HTERT RPE-1 (cell line): ENCODE data around the gene EIF3K.
"Not testable (repeated sequence)": the region's sequence is repeated elsewhere in the genome, so short reads cannot be mapped to it uniquely, and the experiment has no call there.

Source experiments
- in situ Hi-C: fragments of 300-500 bp; cut with MboI; formaldehyde crosslinking; loops from 4 replicates; pipeline ENCODE4 v1.14.3; 2020; ENCODE audit warnings: low sequenced_read_pairs

Gene EIF3K

GRCh38 chr19:38617764-38618589 lies 1.0 kb upstream of the EIF3K start, which contains the start of gene MAP4K1:
TSS of gene MAP4K1 (minus strand) at chr19:38617953. CDS start at chr19:38617895, 58 bp downstream.
- in situ Hi-C loops, result no loop called here

GRCh38 chr19:38619361-38620174 lies 580 bp downstream of the EIF3K start:
- in situ Hi-C loops, result no loop called here

DNA sequence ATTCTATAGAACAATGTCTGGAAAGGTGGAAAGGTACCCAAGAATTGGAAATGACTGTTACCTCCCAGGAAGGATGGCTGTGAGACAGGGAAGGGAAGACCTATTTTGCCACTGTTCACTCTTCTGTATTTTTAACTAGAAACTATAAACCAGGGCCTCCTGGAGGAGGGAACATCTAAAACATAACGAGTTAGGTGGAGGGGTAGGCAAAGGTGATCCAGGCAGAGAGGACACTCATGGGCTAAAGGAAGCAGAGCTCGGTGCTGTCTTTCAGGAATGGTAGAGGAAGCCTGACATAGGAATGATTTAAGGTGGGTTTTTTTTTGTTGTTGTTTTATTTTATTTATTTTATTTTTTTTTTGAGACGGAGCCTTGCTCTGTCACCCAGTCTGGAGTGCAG lies 5.8 kb downstream of the EIF3K start:
- in situ Hi-C loops, result no loop called here

DNA sequence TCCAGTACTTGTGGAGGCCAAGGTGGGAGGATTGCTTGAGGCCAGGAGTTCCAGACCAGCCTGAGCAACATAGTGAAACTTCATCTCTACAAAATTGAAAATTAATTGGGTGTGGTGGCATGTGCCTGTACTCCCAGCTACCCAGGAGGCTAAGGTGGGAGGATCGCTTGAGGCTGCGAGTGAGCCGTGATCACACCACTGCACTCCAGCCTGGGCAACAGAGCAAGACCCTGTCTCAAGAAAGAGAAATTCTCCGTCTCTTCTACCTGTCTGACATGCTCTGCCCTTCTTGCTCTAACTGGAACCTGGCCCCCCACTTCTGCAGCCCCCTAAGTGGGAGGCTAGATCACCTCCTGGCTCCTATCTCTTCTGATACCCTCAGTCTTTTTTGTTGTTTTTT lies 7.4 kb downstream of the EIF3K start:
- in situ Hi-C loops, result no loop called here

DNA sequence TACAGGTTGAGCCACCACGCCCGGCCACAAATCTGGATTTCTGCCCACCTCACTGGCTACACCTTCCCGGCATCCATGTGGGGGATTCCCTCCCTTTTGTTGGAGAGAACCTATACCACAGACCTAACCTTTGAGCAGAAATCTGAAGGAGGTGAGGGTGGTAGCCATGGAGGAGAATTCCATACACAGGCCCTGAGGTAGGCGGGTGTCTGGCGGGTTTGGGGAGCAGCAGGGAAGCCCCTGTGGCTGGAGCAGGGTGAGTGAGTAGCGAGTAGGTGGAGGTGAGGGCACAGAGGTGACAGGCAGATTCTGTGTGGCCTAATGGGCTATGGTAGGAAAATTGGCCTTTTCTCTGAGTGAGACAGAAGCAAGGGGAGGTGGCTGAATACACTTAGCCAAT lies 10.6 kb downstream of the EIF3K start:
- in situ Hi-C loops, result no loop called here

DNA sequence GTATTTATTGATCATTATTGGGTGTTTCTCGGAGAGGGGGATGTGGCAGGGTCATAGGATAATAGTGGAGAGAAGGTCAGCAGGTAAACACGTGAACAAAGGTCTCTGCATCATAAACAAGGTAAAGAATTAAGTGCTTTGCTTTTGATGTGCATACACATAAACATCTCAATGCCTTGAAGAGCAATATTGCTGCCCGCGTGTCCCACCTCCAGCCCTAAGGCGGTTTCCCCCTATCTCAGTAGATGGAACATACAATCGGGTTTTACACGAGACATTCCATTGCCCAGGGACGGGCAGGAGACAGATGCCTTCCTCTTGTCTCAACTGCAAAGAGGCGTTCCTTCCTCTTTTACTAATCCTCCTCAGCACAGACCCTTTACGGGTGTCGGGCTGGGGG lies 12.3 kb downstream of the EIF3K start:
- in situ Hi-C loops, result not testable (repeated sequence)

DNA sequence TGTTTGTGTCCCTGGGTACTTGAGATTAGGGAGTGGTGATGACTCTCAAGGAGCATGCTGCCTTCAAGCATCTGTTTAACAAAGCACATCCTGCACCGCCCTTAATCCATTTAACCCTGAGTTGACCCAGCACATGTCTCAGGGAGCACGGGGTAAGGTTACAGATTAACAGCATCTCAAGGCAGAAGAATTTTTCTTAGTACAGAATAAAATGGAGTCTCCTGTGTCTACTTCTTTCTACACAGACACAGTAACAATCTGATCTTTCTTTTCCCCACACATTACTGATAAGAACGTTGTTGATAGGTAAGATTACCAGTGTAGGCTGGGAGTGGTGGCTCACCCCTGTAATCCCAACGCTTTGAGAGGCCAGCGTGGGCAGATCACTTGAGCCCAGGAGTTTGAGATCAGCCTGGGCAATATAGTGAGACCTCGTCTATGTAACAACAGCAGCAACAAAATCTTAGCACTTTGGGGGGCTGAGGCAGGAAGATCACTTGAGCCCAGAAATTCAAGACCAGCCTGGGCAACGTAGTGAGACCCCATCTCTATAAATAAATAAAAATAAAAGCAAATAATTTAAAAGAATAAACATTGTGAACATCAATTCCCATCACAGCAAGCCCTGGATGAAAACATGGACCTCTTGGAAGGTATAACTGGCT lies 13.0 kb downstream of the EIF3K start:
- in situ Hi-C loops, result not testable (repeated sequence)

DNA sequence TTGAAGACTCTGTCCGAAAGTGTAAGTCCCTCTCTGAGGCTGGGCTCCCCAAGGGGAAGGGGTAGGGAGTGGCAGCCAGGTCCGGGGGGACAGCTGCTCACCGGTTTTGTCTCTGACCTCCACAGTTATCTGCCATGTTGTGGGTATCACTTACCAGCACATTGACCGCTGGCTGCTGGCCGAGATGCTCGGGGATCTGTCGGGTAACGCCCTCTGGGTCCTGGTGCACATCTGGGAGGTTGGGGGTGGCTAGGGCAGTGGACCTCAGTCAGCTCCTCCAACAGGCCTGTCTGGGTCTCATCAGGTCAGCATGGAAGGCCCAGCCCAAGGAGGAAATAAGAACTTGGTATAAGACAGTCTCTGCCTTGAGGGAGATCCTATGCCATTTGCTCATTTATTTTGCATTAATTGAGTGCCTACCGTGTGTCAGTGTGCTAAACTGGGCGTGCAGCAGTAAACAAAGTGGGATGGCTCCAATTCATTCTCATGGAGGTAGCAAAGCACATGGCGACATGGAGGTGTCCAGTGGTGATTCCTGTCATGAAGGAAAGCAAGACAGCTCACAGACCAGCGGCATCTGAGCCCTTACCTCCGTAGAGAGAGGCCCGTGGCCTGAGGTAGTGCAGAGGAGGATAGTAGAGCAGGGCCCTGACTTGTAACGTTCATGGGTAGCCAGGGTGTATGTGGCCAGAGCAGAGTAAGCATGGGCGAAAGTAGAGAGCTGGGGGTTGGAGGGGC lies 13.7 kb downstream of the EIF3K start:
- in situ Hi-C loops, result no loop called here

GRCh38 chr19:38634757-38635482 lies 15.9 kb downstream of the EIF3K start:
- in situ Hi-C loops, result no loop called here

GRCh38 chr19:38635483-38636399 lies 16.8 kb downstream of the EIF3K start:
- in situ Hi-C loops, result no loop called here

DNA sequence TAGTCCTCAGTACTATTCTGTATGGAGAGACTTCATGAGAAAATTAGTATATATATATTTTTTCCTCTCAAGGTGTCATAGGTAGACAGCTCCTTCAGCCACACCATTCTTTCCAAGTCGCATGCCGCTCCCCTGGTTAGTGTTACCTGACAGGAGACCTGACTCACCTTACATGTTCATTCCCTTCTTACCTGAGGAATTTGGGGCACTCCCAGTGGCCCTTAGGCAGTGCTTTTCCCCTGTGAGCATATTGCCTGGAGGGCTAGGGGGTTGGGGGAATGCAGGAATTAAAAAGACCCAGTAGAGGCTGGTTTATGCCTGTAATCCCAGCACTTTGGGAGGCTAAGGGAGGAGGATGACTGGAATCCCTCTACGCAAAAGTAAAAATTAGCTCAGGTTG lies 19.5 kb downstream of the EIF3K start:
- in situ Hi-C loops, result no loop called here

DNA sequence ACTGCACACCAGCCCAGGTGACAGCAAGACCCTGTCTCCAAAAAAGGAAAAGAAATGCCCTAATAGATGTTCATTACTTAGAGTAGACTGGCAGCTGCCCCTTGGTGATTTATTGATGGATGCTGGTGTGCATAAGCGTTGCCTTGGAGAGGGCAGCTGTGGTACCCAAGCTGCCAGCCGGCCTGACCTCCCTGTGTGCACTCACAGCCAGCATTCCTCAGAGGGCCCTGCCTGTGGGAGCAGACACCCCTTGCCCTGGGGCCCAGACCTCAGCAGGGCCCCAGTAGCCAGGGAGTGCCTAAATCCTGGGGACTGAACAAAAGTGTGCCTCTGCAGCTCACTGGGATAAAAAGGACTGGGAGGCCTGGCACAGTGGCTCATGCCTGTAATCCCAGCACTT lies 20.7 kb downstream of the EIF3K start:
- in situ Hi-C loops, result no loop called here

DNA sequence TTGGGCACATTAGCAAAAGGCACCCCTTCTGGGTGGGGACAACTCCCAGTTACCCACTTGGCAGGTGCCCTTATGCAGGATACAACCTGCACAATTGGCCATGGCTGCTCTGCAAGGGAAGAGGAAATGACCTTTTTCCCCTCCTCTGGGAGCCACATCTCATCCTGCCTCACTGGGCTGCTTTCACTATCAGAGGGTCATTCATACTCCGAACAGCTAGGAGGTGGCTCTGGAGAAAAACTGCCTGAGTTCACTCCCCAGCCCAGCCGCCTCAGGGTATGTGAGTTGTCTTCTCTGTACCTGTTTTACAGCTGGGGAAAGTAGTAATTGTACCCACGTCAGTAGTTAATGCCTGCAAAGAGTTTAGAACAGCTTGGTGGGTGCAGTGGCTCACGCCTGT lies 21.4 kb downstream of the EIF3K start:
- in situ Hi-C loops, result no loop called here

DNA sequence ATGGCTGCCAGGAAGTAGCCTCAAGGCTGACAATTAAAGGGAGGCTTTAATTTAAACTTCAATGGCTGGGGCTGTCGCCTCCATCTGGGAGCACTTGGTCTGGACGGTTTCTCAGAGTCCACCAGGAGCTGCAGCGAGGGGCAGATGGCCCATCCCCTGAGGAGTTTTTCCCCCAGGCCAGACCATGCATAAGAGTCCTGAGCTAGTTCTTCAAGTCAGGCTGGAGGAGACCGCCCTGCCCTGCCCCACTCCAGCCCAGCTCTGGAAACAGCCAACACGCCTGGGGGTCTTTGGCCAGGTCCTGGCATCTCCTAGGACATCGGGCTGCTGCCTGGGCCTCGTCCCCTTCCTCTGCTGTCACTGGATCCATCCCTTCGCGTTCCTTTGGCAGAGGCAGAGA lies 23.2 kb downstream of the EIF3K start:
- in situ Hi-C loops, result no loop called here

- in situ Hi-C loops, result no loop called here
These were observed 25.7 kb downstream of the EIF3K start for GRCh38 chr19:38644719-38645118.

- in situ Hi-C loops, result no loop called here
These were observed 28.5 kb downstream of the EIF3K start, which contains the start of gene ACTN4 for GRCh38 chr19:38647368-38647965. TSS of gene ACTN4 (plus strand) at chr19:38647649. CDS start at chr19:38647746, 97 bp downstream.

- in situ Hi-C loops, result no loop called here
These were observed 29.2 kb downstream of the EIF3K start for GRCh38 chr19:38647966-38648768.
